Measurements from ENCODE around the gene STS. TPM values are rescaled to one million over a fixed set of nuclear protein-coding genes. Genes with fewer than 3 reads are reported as not detected.

STS gene
- total RNA-seq, 3 donors from 2014 or later, result 9.8 to 17.0 (median 10.8) TPM

DNA sequence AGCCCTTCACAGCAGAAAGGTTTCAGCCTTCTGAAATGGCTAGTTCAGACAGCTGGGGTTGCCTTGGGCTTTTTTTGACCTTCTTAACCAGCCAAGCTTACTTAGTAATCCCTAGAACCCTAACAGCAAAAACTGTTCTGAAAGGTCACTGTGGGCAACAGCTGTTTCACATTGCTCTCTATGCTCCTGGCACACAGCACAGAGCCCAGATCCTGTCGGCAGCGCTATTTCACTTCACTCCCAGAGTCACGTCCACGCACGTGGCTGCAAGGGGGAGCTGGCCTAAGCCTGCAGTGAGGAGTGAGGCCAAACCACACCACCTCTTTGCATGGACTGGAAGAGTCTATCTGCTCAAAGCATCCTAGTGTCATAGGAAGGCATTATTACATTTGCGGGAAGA is 32.0 kb upstream of the STS start:
- DNase-seq (ENCODE audit: low spot score in 2 of 2), result no peak
- no peaks in the 10 kb centered on the region for H3K9me3 ChIP-seq
- H3K4me1 ChIP-seq, result no peaks in the 10 kb centered on the region
- intact Hi-C loops (cut with DNase I; ENCODE audit: low total_unique reads), result loop anchor here (2.0 kb wide), 1 partner anchor 57 kb away; no protein-coding TSS in a partner anchor
- TF ChIP-seq POLR2AphosphoS5 (IDR thresholded peaks at IDR 0.05), result no peak
- no peak for TF ChIP-seq POLR2A (IDR thresholded peaks at IDR 0.05)
- no peak for TF ChIP-seq CTCF (IDR thresholded peaks at IDR 0.05)
- H3K4me3 ChIP-seq, result no peak overlapping the region
- no peaks in the 10 kb centered on the region for H3K27me3 ChIP-seq
- H3K36me3 ChIP-seq, result no peaks in the 10 kb centered on the region
- H3K27ac ChIP-seq, result no peak overlapping the region

DNA sequence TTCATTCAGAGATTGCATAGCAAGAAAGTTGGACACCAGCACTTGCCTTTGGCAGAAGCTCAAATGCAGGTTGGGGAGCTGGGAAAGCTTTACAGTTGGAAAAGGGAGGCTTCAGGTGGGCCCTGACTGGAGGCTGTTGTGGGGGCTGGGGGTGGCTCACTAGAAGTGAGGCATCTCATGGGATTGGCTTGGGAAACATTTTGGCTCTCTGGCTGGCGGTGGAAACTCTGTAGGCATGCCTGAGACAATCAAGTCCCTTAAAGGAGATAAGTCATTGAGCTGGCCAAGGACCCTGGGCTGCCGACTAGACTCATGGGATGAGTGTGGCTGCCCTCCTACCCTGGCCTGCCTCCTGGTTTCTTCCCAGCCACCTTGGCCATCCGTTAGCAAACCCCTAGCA is 31.4 kb upstream of the STS start:
- no peak overlapping the region for H3K27ac ChIP-seq
- no peak overlapping the region for H3K4me3 ChIP-seq
- peaks cover 0 to under 1% of the 10 kb centered on the region in 2 donors for H3K4me1 ChIP-seq
- no peaks in the 10 kb centered on the region for H3K36me3 ChIP-seq
- no peak for DNase-seq (ENCODE audit: low spot score in 2 of 2)
- no peaks in the 10 kb centered on the region for H3K27me3 ChIP-seq
- intact Hi-C loops (cut with DNase I; ENCODE audit: low total_unique reads), result no loop called here
- no peaks in the 10 kb centered on the region for H3K9me3 ChIP-seq
- no peak for TF ChIP-seq POLR2A (IDR thresholded peaks at IDR 0.05)
- TF ChIP-seq POLR2AphosphoS5 (IDR thresholded peaks at IDR 0.05), result no peak
- no peak for TF ChIP-seq CTCF (IDR thresholded peaks at IDR 0.05)

GRCh38 chrX:7117587-7117986 is 29.9 kb upstream of the STS start:
- no peaks in the 10 kb centered on the region for H3K9me3 ChIP-seq
- no peak overlapping the region for H3K27ac ChIP-seq
- H3K36me3 ChIP-seq, result no peaks in the 10 kb centered on the region
- intact Hi-C loops (cut with DNase I; ENCODE audit: low total_unique reads), result no loop called here
- no peak for DNase-seq (ENCODE audit: low spot score in 2 of 2)
- TF ChIP-seq CTCF (IDR thresholded peaks at IDR 0.05), result no peak
- TF ChIP-seq POLR2AphosphoS5 (IDR thresholded peaks at IDR 0.05), result no peak
- TF ChIP-seq POLR2A (IDR thresholded peaks at IDR 0.05), result no peak
- H3K4me1 ChIP-seq, result peaks cover 0 to 3% of the 10 kb centered on the region in 2 donors
- H3K4me3 ChIP-seq, result no peak overlapping the region
- H3K27me3 ChIP-seq, result no peaks in the 10 kb centered on the region

DNA sequence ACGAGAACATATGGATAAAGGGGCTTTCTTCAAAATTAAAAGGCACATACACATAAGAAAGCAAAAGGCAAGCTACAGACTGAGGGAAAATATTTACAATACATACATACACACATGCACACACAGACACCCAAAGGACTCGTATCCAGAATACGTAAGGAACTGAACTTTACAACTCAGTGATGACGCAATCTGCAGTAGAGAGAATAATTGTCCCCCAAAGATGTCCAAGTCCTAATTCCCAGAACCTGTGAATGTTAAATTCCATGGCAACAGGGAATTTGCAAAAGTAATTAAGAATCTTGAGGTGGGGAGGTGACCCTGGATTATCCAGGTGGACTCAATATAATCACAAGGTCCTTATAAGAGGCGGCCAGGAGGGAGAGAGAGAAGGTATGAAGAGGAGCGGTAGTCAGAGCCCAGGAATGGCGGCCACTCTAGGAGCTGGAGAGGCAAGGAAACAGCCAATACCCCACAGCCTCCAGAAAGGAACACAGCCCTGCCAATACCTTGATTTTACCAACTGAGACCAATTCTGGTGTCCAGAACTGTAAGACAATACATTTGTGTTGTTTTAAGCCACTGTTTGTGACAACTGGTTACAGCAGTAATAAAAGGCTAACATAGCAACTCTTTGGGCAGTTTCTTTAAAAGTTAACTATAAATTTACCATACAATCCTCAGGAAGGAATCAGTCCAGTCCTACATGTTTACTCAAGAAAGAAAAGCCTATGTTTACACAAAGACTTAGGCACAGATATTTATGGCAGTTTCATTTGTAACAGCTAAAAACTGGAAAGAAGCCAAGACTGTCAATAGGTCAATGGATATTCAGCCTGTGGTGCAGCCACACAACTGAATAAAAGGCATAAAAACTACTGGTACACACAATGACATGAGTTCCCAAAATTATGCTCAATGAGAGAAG is 27.3 kb upstream of the STS start:
- H3K36me3 ChIP-seq, result no peaks in the 10 kb centered on the region
- peaks cover 0 to 3% of the 10 kb centered on the region in 2 donors for H3K4me1 ChIP-seq
- intact Hi-C loops (cut with DNase I; ENCODE audit: low total_unique reads), result no loop called here
- peak overlapping the region in 1 of 2 donors; percentile 26 for H3K27ac ChIP-seq
- no peak overlapping the region for H3K4me3 ChIP-seq
- H3K27me3 ChIP-seq, result no peaks in the 10 kb centered on the region
- no peak for TF ChIP-seq CTCF (IDR thresholded peaks at IDR 0.05)
- TF ChIP-seq POLR2A (IDR thresholded peaks at IDR 0.05), result no peak
- TF ChIP-seq POLR2AphosphoS5 (IDR thresholded peaks at IDR 0.05), result no peak
- no peak for DNase-seq (ENCODE audit: low spot score in 2 of 2)
- H3K9me3 ChIP-seq, result no peaks in the 10 kb centered on the region

DNA sequence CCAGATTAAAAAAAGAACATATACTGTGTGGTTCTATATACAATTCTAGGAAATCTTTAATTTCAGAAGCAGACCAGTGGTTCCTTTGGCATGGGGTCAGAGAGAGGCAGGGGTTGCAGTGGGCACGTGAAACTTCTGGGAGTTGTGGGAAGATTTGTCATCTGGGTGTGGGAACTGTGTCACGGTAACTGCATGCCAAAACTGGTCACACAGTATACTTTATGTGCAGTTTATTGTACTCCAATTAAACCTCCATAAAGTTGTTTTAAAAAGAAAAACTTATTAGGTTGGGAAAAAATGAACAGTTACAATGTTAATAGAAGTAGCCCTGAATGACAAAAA is 26.7 kb upstream of the STS start:
- intact Hi-C loops (cut with DNase I; ENCODE audit: low total_unique reads), result no loop called here
- H3K27ac ChIP-seq, result no peak overlapping the region

More for the DNA sequence above, 26.7 kb upstream of the STS start:
- H3K4me1 ChIP-seq, result peaks cover 0 to 3% of the 10 kb centered on the region in 2 donors
- H3K27me3 ChIP-seq, result no peaks in the 10 kb centered on the region
- no peak overlapping the region for H3K4me3 ChIP-seq
- TF ChIP-seq POLR2A (IDR thresholded peaks at IDR 0.05), result no peak
- no peak for TF ChIP-seq CTCF (IDR thresholded peaks at IDR 0.05)
- TF ChIP-seq POLR2AphosphoS5 (IDR thresholded peaks at IDR 0.05), result no peak
- H3K36me3 ChIP-seq, result no peaks in the 10 kb centered on the region
- no peak for DNase-seq (ENCODE audit: low spot score in 2 of 2)
- H3K9me3 ChIP-seq, result no peaks in the 10 kb centered on the region
